GF-D8 (cell line): ENCODE results near the gene SGMS1.

Source experiments
- DNase-seq: peaks from one replicate; lab custom pipeline; 2025; lab: John Stamatoyannopoulos, UW

Gene SGMS1

DNA sequence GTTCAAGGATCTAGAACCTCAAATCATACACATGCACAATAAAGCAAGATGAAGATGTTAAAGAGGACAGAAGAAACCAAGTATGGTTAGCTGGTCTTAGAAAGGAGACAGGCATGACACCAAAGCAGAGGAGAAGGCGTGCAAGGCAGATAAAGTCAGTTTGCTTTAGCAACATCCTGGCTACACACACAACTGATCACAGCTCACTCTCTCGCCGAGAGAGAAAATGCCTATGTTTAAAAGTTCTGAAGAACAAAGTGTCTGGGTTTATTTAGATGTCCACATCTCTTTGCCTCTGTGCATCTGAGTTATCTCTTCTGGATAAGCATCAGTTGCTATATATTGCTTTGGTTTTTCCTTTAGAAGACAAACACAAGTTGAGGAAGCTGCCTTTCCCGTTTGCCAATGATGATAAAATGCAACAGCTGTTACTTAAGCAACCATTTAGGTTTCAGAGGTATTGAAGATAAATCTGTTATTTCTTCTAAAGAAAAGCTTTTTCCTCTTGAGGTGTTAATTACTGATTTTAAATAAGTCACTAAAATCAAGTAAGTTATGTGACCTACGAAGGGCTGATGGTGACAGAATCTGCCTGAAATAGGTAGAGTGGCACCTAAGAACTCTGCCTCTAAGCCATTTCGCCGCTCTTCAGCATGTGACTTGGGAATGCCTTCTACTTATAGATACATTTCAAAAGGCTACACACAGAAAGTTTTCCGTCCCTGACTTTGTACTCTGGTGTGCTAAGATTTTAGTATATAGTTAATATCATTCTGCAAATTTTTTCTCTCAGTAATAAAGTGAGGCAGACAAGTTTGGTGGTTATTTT lies 226.2 kb downstream of the SGMS1 start:
- peak; percentile 24 for DNase-seq

DNA sequence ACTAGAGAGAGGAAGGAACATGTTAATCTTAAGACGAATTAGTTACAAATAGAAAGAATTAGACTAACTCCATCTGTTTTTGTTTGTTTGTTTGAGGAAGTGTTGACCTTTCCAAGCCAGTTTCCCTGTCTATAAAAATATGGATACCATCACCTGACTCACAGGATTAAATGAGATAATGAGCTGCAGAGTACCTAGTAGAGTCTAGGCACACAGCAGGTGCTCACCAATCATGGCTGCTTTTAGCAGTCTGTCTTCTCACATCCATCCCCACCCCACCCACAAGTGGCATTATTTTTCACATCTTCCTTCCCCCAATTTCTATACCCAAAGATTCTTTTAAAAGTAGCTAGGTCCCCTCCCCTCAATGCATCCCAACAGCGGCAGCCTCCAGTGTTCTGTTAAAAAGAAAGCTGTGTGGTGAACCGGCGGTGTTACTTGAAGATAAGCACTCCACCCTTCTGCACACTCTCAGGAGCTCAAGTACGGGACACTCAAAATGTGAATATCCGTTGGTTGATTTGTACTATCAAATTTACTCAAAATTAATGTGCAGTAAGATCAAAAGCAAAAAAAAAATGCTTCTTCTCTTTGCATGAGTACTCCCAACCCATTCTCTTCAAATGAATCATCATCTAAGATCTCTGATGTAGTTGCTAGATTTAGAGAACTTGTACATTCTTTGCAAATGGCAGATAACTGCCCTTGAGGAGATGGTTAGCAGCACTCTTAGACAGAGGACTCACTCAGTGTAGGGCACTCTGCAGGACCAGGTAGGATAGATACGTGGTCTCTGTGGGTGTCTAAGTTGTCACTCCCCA lies 227.1 kb downstream of the SGMS1 start:
- DNase-seq, result no peak

DNA sequence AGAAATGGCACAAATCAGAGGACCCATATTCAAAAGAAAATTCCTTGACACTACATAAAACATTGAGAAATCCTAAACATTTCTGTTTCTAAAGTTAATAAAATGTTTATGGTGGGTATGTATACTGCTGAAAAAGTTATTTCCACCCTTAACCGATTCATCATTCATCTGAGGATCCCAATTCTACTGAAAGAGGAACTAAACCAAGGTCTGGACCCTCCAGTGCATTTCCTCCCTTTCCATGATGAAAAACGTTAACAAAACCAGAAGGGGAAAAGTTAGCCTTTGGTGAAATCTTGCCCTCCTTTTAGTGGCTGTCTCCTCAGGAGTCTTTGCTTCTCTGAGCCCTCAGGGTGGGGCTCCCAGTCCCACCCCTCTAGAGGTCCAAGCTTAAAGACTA lies 227.9 kb downstream of the SGMS1 start:
- peak; percentile 39 for DNase-seq

DNA sequence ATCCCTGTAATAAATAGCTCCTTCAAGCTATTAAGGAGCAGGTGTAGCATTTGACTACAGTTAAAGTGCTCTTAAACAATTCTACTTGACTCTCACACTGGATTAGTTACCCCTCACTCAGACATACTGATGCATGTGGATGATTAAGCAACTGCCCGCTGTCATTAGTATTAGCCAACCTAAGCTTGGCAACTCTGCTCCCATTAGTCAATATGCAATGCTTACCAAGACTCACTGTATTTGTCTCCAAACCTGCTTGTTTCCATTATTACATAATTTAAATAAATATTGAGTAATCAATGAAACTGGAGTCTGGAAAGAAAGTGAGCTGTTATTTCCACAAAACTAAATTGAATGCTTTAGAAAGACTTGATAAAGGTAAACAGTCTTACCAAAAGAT lies 228.5 kb downstream of the SGMS1 start:
- DNase-seq, result peak; percentile 12

DNA sequence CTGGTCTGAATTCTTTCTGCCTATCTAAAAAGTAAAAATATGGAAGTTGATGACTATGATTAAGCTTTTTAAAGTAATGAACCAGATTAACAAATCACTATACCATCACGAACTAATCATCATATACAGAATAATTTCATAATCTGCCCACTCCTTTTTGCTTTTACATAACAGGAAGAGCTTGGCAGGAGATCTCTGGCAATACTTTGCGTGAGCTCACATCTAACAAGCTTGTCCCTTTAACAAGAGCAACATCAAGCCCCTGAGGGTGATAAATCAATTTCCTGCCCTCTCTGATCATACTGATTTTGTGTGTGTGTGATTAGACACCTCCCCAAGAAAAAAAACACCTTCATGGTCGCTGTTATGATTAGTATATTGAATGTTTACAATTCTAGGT lies 228.9 kb downstream of the SGMS1 start:
- DNase-seq, result peak; percentile 45

DNA sequence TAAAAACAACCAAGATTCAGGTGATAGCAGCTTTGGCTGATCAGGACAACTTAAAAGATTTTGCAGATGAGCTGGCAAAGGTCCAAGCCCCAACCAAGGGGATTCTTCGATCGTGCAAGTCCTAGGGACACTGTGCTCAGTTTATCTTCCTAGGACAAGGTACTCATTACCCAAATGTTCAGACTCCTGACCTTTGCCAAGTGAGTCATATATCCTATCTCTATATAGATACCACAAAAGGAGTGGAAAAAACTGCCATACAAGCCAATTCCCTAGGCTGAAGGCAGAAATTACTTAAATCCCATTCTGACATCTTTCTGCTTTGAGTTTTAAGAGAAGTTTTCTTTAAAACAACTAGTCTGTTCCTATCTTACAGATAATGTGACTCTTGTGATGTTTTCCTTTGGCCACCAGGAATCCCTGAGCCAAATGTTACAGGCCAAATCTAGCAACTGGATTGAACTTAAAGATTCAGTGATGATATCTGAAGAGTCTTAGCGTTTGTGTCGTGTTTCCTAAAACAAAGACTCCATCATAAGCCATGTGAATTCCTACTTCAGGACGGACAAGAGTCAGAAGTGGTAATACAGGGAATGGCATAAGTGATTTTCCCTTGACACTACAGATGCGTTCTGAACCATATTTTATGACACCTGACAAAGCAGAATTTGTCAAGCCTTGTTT lies 229.8 kb downstream of the SGMS1 start:
- DNase-seq, result no peak

DNA sequence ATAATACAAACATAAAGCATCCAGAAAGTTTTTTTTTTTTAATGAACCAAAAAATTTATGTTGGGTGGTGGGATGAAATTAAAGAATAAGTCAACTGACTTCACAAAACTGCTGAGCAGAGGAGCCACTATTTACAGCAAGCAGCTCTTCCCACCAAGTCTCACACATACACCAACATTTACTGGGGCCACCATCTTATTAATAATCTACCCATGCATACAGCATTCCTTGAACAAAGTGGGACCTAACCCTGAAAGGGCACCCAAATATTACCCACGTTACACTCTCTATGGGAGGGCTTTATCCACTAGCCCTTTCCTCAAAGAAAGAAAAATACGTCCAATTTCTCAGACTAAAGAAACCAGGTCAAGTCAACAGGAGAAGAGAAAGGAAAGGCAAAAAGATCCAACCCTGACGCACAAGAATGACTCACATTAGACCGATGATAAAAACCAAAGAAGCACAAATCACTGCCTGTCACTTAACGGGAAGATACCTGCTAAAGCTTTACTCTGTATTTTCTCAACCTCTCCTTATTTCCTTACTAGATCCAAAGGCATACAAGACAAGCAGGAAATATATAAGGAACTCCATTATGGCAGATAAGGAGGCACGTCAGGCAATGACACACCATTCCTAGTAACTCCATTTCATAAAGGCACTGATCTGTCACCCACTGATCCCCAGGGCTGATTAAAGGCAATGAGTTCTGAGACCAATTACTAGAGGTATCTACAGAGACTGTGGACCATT lies 230.6 kb downstream of the SGMS1 start:
- no peak for DNase-seq

DNA sequence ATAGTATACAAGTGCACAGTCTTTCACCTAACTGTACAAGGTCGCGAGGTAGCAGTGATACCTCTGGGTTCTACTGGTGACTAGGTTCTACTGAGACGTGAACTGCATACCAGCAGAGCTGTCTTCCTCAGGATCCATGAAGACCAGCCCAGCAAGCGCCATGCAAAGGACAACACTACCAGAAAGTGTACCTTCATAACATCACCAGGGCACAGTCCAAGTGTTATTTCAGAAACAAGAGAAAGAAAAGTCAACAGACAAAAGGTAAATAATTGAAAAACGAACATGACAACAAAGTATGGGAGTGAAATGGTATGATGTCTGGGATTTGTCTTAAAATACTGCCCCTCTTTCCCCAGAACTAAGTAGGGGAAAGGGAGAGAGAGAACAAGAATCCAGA lies 231.3 kb downstream of the SGMS1 start:
- DNase-seq, result no peak

DNA sequence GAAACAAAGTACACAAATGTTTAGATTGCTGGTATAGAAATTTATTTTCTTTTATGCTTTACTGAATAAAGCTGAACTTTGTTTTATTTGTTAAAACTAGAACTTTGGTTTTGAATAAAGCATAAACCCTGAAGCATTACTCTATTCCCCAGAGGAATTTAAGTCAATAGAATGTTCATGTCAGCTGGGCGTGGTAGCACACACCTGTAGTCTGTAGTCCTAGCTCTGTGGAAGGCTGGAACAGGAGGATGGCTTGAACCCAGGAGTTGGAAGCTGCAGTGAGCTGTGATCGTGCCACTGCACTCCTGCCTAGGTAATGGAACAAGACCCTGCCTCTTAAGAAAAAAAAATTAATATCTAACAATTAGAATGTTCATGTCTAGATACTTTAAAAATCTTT lies 233.5 kb downstream of the SGMS1 start:
- DNase-seq, result no peak

DNA sequence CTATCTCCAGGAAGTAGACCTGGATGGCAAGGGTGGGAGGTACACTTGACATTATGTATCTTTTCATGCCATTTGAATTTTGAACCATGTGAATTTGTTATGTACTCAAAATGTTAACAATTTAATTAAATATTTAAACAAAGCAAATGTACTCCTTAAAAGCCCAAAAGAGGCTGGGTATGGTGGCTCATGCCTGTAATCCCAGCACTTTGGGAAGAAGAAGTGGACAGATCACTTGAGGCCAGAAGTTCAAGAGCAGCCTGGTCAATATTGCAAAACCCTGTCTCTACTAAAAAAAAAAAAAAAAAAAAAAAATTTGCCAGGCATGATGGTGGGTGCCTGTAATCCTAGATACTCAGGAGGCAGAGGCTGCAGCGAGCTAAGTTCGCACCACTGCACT lies 235.6 kb downstream of the SGMS1 start:
- DNase-seq, result no peak

DNA sequence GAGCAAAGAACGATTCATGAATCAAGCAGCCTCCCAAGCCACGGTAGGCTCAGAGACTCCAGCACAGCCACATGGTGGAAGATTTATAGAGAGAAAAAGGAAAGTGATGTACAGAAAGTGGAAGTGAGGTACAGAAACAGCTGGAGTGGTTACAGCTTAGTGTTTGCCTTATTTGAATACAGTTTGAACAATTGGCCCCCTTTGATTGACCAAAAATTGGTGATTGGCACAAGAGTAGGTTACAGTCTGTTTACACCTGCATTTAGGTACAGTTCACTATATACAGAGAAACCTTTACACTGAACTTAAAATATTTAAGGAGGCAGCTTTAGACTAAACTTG lies 236.1 kb downstream of the SGMS1 start:
- no peak for DNase-seq

DNA sequence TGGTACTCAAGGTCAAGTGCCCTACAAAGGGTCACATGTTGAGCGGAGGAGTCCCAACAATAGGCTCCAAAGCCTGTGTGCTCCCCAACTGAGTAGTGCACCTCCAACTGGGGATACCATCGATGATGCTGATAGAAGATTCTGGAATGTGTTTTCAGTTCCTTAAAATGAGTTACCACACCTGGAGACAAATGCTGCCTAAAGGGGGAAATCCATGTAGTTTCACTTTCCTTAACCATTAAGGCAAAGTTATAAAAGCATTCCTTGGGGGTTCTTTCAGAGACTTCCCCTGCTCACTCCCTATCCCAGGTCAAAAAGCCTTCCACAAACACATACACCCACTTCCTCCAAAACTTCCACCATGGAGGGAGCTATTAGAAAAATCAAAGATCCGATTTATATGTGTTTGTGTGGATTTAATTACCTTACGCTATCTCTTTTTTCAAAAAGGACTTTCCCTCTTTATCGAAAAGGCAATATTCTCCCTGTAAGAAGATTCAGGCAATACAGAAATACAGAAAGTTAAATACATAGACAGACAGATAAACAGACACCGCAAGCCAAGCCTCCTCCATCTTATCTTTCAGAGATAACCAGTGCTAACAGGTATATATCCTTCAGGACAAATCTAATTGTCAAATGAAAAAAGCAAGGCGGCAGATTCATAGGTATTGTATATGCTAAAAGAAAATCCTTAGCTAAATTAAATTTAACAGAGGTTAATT lies 236.6 kb downstream of the SGMS1 start:
- DNase-seq, result no peak

DNA sequence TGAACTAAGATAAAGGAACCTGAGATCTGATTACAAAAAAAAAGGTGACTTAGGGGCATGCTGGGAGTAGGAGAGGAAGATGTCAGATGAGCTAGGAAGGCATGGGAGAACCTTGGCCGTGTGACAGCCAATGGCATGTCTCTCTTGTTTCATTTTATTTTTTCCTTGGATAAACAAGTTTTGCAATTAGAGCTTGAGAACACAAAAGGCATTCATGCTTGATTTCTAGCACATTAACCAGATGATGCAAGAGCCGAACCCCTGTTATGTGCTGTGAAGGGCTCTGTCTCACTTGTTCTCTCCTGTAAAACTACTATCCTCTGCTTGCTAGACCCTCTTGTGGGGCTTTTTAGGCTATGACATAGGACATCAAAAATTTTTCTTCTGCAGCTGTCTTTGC lies 238.1 kb downstream of the SGMS1 start:
- DNase-seq, result no peak

DNA sequence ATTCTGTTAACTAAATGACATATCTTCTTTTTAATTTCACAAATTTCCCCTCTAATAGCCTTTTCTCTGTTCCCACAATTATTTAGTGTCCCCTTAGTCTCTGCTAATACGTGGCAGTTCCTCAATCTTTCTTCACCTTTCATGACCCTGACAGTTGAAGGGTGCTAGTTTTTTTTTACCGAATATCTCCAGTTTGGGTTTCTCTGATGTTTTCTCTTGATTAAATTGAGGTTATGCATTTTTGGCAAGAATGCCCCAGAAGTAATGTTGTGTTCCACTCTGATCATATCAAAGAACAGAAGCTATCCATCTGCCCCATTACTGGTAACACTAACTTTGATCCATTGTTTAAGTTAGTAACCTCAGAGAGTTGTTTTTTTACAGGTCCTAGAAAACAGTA lies 238.9 kb downstream of the SGMS1 start:
- no peak for DNase-seq

DNA sequence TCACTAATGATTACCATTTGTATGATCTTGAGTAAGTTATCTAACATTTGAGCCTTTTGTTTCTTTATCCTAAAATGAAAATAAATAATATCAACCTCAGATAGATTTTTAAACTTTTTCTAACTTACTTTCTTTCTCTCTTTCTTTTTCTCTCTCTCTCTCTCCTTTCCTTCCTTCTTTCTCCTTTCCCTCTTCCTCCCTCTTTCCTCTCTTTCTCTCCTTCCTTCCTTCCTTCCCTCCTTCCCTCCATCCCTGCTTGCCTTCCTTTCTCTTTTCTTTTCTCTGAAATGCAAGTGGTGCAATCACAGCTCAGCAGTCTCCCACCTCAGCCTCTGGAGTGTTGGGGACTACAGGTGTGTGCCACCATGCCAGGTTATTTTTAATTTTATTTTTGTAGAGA lies 239.5 kb downstream of the SGMS1 start:
- DNase-seq, result no peak

DNA sequence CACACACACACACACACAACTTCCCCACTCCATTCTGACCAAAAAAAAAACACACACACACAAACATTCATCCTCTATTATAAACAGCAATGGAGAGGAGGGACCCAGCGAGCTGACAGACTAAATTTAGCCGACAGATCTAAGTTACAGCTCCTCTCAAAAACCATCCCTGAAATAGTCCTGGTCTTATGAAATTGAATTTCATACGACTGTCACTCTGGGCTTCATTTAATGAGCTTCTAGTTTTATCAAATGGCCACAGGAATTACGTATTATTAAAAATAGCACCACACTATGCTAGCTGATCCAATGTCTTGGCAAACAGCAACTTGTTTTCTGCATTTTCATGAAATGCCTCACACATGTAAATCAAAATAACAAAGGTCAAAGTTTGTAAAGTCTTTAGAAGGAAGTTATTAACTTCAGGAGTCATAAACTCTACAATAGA lies 241.2 kb downstream of the SGMS1 start:
- no peak for DNase-seq

DNA sequence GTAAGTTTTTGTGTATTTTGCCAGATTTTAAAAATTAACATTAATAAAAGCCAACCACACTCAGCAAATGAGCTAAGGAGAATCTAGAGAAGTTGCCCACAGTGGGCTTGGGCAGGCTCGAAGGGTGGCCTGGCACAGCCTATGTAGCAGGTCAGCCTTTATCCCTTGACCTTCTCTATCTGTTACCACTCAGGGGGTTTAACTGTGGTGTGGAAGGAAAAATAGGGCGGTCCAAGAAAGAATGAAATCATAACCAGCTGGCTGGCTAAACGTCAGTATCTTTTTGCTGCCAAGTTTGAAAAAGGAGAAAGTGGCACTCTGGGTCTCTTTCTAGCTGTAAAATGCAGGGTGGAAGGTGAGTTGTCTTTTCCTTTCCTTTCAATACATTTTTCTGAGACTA lies 242.1 kb downstream of the SGMS1 start:
- no peak for DNase-seq

DNA sequence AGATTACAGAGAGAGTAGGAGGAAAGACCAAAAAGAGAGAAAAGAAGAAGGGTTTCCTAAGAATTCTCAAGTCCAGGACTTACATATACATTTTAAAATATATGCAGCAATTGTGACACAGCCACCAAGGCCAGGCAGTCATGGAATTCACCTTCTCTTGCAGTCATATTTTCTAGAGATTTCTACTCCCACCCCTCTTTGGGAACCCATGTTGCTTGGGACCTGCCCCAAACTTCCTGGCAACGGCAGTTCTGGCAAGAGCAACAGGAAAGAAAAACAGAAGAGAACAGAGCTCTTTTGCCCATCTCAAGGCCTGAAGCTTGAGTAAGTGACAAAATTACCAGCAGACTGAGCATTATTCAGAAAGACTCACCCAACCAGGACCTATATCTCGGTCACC lies 244.1 kb downstream of the SGMS1 start:
- DNase-seq, result no peak

DNA sequence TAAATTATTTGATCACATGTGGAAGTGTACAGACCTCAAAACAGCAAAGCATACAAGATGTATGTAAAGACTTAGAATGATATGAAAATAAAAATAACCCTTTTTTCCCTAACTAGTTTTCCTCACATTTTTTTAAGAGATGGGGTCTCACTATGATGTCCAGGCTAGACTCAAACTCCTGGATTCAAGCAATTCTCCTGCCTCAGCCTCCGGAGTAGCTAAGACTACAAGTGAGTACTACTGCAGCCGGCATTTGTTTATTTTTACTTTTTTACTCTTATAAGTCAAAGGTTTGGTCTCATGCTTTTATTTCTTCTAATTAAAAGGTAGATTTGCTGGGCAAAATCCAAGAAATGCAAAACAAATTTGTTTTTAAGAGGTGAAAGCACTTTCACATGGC lies 248.0 kb downstream of the SGMS1 start:
- DNase-seq, result no peak

DNA sequence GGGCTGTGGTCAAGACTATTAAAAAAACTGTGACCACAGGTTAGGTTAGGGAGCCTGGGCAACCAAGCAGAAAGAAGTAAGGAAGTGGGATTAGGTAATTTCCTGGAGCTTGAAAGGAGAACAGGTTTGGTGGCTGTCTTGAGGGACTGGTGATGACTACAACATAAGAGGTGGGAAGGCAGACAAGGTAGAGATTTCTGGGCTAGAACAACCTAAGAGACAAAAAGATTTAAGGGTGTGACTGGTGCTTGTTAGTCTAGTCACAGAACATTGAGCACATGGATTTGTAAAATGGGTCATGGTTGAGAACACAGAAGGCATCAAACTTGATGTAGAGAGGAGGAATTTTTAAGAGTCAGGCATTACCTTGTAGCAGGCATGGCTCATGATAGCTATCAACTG lies 248.7 kb downstream of the SGMS1 start:
- peak; percentile 88 for DNase-seq

DNA sequence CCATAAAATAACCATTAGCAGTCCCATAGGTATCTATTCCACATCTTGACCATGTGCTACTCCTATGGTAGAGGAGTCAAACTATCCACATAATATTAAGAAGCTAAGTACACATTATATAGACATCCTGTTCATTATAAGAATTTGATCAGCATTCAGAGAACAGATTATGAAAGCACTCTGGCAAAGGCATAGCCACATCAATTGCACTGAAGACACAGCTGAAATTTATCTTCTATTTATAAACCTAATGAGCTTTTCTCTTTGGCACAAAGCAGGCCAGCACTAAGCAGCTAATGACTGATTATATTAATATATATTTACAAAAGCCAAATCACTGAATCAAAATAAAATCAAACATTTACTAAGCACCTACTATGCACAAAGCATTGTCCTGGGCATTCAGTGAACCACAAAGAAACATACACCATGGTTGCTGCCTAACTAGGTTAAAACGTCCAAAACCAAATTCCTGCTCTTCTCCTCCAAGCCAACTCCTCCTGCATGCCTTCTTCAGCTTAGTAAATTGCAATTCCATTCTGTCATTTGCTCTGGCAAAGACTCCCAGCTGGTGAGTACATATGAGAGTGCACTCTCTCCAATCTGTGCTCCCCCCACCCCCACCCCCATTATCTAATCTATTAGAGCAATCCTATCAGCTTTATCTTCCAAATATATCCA lies 249.8 kb downstream of the SGMS1 start:
- DNase-seq, result no peak
